ENCODE measurements around the gene FGFR1OP2.

DNA sequence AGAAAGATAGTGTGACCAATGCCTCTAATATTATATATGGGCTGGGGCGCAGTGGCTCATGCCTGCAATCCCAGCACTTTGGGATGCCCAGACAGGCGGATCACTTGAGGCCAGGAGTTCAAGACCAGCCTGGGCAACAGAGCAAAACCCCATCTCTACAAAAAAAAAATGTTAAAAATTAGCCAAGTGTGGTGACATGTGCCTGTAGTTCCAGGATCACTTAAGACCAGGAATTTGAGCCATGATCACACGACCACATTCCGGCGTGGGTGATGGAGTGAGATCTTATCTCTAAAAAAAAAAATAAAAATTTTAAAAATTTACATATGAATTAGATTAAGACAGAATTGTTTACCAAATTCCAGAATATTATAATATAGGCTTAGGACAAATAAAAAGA, 63.9 kb downstream of the FGFR1OP2 start:
- TF ChIP-seq, protein P1, sequence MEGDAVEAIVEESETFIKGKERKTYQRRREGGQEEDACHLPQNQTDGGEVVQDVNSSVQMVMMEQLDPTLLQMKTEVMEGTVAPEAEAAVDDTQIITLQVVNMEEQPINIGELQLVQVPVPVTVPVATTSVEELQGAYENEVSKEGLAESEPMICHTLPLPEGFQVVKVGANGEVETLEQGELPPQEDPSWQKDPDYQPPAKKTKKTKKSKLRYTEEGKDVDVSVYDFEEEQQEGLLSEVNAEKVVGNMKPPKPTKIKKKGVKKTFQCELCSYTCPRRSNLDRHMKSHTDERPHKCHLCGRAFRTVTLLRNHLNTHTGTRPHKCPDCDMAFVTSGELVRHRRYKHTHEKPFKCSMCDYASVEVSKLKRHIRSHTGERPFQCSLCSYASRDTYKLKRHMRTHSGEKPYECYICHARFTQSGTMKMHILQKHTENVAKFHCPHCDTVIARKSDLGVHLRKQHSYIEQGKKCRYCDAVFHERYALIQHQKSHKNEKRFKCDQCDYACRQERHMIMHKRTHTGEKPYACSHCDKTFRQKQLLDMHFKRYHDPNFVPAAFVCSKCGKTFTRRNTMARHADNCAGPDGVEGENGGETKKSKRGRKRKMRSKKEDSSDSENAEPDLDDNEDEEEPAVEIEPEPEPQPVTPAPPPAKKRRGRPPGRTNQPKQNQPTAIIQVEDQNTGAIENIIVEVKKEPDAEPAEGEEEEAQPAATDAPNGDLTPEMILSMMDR (IDR thresholded peaks at IDR 0.05 in 8 of 11, conservative IDR thresholded peaks at IDR 0.05 in 3 of 11), result no peak
- no peak for TF ChIP-seq POLR2A (IDR thresholded peaks at IDR 0.05)

Data from spleen (tissue), 7 donors.